HG03457 (cell line): ENCODE data around the gene USB1.
"Not testable (repeated sequence)": the region's sequence is repeated elsewhere in the genome, so short reads cannot be mapped to it uniquely, and the experiment has no call there.

ENCODE experiments used
- ATAC-seq: cut with Tn5 transposase; IDR thresholded peaks from one replicate; pipeline ENCODE4 v1.9.1; 2021; ENCODE audit warnings: moderate number of reproducible peaks; ENCODE audit not compliant: unreplicated experiment

The USB1 gene

DNA sequence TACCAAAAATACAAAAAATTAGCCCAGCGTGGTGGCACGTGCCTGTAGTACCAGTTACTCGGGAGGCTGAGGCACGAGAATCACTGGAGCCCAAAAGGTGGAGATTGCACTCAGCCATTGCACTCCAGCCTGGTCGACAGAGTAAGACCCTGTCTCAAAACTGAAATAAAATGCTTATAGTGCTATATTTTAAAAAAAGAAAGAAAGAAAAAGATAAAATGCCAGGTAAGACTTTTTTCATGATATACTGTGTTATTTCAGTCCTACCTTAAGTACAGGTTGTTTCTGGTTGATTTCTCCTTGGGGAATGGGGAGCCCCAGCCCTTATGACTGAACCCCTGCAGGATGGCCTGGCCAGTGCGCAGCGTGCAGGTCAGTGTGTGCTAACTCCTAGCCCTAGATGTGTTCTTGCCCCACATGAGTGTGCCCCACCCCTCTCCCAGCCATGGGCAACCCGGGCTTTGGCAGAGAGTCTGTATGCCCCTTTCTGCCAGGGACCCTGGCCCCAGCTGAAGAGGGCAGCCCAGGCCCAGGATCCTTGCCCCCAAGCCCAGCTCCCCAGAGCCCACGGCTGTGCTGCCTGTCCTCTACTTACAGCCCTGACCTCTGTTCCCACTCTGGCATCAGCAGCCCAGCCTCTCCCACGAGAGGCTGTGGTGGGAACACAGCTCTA lies 31.6 kb upstream of the USB1 start:
- ATAC-seq, result no peak

DNA sequence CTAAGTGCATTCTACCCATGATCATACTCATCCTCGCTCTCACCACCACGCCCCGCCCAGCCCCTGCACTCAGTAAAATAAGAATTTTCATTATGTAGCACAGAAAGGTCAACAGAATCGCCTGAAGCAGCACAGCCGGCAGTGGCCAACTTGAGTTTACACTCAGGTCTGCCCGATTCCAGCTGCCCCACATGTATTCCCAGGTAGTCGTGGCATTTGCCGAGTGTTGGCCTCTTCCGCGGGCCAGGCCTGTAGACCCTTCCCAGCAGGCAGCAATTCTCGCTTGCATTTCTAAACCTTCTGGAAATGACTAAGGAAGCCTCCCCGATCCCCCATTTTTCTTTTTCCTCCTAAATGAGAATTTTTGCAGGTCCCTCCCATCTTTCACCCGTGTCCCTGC lies 30.9 kb upstream of the USB1 start:
- no peak for ATAC-seq

- ATAC-seq, result no peak
These were observed 30.2 kb upstream of the USB1 start, which contains the start of gene CNGB1 for GRCh38 chr16:57970970-57971369. Gene CNGB1, minus strand, starts transcription at chr16:57971128. Its CDS starts 3,842 bp downstream, at chr16:57967286.

DNA sequence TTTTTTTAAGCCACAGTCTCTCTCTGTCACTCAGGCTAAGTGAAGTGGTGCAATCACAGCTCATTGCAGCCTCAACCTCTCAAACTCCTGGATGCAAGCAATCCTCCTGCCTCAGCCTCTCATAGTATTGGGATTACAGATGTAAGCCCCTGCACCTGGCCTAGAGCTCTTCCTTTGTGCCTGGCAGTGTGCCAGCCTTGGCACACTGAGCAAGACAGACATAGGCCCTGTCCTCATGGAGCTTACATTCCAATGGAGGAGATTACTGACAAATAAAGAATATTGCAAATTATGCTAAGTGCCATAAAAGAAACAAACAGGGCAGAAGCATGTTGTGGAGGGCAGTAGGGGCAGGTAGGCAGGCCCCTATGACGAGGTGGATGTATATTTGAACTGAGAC lies 29.4 kb upstream of the USB1 start:
- ATAC-seq, result no peak

GRCh38 chr16:57972306-57972705 lies 28.9 kb upstream of the USB1 start:
- no peak for ATAC-seq

- no peak for ATAC-seq
These were observed 24.8 kb upstream of the USB1 start for GRCh38 chr16:57976331-57976796.

DNA sequence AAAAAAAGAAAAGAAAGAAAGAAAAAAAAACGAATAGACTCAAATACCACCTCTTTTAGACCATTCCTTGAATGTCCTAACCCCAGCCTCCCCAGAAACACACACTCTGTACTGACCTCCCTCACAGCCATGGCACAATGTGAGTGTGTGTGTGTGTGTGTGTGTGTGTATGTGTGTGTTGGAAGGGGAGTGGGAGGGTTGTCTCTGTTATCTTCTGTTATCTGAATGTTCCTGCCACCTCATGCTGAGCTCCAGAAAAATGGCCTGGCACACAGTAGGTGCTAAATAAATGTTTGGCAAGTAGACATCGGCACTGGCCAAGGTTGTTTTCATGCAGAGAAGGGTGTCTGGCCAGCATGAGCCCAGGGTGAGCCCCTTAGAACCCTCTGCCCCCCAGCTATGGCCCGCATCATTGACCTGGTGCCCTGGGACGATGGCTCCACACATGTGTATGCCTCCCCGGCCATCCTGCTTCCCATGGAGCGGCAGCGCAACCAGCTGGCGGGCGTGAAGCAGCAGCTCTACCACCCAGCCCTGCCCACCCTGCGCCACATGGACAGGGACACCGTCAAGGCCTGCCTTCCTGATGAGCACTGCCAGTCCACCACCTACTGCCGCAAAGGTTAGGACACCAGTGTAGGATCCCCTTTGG lies 23.7 kb upstream of the USB1 start:
- ATAC-seq, result no peak

- not testable (repeated sequence) for ATAC-seq
These were observed 23.1 kb upstream of the USB1 start for GRCh38 chr16:57978070-57978465.

GRCh38 chr16:57979006-57979585 lies 22.1 kb upstream of the USB1 start:
- no peak for ATAC-seq

- ATAC-seq, result no peak
These were observed 19.6 kb upstream of the USB1 start for GRCh38 chr16:57981636-57982035.

DNA sequence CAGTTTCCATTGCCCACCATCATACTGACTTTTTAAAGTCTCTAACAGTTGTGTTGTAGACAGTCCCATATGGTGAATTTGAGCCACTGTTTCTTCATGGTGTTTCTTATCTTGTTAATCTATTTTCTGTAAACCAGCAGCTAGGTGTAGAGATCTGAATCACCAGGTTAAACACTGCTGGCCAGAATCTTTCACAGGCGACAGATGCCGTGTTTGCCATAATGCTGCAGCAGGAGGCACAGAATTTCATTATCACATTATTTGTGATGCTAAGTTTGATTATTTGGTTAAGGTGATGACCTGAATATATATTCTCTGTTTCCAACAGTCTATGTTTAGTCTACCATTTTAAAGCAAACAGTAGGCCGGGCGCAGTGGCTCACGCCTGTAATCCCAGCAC lies 18.8 kb upstream of the USB1 start:
- no peak for ATAC-seq

- ATAC-seq, result no peak
These were observed 16.6 kb upstream of the USB1 start for GRCh38 chr16:57984443-57985203.

DNA sequence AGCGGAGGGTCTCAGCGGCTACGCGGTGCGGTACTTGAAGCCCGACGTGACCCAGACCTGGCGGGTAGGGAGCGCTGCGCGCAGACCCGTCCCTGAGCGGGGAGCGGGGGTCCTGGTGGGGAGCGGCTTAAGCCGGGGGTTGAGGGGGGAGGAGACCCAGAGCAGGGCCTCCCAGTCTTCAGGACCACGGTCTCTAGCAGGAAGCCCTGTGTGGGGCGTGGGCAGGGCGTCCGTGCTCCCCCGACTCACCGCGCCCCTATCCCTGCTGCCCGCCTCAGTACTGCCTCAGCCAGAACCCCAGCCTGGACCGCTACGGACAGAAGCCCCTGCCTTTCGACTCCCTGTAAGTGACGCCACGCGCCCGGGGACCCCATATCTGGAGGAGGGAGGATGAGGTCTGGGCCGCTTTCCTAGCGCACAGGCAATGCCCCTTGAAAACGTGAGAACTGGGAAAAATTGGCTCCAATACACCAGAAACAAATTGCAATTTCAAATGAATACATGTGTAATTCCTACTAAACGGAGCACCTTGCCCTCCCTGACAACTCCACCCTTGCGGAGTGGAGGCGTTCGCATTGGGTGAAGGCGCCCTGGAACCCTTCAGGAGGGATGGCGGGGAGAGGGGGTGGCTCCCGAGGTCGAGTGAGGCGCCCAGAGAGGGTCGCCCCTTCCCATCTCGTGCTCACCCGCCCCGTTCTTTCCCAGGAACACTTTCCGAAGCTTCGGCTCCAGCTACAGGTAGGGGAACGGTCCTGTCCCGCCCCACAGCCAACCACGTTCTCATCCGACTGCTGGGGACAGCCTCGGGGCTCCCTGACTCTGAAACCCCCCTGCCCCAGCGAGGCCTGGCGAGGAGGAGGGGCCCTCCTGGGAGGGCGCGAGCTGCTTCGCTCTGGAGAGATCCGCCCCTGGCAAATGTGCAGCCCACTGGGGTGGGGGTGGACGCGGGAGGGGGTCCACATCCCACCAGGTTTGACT lies 15.7 kb upstream of the USB1 start:
- no peak for ATAC-seq

DNA sequence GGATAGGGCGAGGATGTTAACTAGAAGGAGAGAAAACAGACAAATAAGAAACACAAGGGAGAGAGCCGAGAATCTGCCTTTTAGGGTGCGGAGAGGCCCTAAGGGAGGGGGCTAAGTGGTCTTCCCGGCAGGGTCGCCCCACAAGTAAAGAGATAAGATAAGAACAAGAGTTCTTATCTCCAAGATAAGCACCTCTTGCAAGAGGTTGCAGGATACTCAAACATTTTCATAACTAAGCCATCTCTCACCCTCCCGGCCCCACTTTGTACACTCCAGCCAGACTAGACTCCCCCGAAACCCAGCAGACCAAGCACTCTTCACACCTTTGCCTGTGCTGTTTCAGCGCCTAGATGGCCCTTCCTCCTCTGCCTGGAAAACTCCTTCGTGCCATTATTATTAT lies 15.0 kb upstream of the USB1 start:
- no peak for ATAC-seq

GRCh38 chr16:57987441-57988177 lies 13.6 kb upstream of the USB1 start:
- no peak for ATAC-seq

- ATAC-seq, result no peak
These were observed 12.3 kb upstream of the USB1 start for GRCh38 chr16:57988929-57989328.

DNA sequence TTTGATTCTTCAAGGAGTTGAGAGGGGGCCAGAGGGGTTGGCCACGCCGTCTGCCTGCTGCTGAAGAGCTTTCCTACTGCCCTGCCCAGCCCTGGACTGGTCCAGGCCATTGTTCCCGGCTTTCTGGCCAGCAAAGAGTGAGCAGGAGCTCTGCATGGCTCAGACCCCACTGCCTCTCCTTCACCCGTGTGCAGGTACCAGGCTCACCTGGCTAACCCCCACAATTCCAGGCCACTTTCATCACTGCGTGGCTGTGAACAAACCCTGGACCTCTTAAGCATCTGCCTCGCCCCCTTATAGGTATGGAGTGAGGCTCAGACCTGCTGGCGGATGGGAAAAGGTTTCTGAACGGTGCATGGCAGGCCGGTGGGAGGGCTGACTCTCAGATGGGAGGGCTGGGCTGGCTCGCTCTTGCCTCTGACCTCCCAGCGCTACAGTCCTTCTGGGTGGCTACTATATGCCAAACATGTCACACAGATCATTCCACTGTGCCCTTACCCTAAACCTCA lies 9.6 kb upstream of the USB1 start:
- no peak for ATAC-seq

- no peak for ATAC-seq
These were observed 9.1 kb upstream of the USB1 start for GRCh38 chr16:57992084-57992483.

- ATAC-seq, result no peak
These were observed 7.8 kb upstream of the USB1 start for GRCh38 chr16:57993438-57993837.
